EH (cell line): ENCODE results near the gene SMYD1.

ENCODE experiments used
- DNase-seq: peaks from one replicate; pipeline ENCODE4 v3.0.0-alpha.2; 2015; ENCODE audit warnings: low read depth

Gene SMYD1

DNA sequence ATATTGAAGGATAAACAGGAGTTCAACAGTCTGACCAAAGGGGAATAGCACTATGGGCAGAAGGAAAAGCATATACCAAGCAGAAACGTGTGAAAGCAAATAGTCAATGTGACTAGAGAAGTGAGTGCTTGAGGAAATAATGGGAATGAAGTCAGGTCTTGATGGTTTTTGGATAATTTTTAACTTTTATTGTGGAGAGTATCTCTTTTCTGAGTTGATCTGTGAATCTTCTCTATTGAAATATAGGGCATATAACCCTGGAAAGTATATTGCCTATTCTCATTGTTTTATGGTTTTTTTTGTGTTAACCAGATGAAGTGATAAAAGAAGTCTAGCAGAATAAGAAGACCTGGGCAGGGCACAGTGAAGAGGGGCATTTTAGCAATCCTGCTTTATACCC is 76.6 kb downstream of the SMYD1 start:
- no peak for DNase-seq

DNA sequence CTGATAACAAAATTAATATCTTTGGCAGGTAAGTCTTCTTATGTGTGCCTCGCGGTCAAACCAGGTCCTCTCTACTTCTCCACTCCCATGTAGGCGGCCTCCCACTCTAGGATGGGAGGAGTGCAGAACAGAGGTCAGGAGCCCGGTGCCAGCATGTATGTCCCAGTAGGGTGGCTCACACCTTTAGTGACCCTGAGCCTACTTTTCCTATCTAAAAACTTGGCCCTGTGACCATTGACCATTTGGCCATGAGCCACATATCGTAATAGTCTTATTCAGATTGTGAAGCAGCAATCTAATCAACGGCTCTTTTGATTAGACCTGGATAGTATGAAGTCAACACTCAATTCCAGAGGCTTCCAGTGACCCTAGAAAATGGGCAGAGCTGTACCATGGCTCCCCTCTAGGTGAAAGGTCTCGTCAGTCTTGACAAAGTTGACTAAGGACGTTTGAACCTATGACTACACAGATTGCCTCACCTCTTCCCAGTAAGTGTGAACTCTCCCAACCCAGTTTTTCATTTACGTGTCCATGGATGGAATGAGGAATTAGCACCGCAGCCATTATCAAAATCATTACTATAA is 77.4 kb downstream of the SMYD1 start:
- DNase-seq, result no peak

DNA sequence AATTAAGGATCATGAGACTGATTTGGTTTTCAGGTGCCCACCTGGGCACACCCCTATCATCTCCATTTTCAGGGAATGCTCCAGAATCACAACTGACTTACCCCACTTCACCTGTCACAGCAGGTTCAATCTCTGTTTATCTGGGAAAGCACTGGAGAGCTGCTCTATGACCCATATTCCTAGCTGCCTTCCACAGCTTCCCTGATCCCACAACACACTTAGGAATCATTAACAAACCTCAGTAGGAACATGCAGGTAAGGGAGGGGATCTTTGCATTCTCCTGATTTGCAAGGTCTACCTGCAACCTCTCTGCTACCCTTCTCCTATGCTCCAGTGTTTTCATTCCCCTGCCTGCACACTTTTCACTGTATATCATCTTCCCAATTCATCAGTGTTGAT is 79.0 kb downstream of the SMYD1 start:
- no peak for DNase-seq

DNA sequence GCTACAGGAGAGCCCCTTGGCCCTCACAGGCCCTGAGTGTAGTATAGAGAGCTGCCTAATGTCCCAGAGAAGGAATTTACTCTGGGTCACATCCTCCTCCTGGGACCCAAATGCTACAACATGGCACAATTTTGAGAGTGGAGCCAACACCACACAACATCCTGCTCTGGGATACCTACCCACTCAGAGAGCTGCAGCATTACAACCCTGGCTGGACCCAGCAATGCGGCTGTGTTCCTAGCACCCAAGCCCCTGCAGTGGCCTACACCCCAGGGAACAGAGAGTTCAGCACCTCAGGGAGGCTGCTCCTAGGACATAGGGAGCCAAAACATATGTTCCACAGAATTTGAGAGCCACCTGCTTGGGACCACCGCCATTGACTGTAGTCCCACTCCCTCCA is 79.5 kb downstream of the SMYD1 start:
- DNase-seq, result no peak

DNA sequence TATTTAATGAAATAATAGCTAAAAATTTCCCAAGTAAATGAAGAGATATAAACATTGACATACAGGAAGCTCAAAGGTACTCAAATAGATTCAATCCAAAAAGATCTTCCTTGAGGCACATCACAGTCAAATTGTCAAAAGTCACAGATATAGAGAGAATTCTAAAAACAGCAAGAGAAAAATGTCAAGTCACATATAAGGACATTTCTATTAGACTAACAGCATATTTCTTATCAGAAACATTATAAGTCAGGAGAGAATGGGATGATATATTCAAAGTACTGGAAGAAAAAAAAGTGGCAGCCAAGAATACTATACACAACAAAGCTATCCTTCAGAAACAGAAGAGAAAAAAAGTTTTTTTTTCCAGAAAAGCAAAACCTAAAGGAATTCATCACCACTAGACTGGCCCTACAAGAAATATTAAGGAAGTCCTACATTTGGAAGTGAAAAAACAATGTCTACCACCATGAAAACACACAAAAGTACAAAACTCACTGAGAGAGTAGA is 81.4 kb downstream of the SMYD1 start:
- DNase-seq, result no peak

DNA sequence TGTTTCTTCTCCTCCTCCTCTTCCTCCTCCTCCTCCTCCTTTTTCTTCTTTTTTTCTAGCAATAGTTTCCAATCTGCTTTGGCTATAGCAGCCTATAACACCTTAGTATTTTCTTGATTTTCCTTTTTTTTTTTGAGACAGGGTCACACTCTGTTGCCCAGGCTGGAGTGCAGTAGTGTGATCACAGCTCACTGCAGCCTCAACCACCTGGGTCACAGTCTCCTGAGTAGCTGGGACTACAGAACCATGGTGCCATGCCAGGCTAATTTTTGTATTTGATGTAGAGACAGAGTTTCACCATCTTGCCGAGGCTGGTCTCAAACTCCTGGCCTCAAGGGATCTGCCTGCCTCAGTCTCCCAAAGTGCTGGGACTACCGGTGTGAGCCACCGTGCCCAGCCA is 91.9 kb downstream of the SMYD1 start:
- DNase-seq, result no peak

DNA sequence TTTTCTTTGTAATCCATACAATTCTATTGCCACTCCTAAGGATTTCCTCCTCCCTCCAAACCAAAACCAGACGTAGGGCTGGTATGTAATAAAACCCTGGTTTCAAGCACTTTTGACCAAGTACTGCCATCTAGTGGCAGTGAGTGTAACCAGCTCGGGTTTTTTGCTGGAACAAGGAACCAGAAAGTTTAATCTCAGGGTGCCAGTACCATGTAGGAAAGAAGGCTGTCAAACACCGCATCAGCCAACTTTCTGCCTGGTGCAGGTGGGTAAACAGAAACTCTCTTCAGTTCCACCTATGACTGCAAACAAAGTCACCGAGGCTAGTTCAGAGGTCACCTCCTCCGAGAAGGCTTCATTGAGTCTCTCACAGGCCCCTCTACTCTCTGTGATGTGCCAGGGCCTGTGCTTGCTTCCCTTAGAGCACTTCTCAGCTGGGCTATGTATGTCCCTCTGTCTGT is 92.4 kb downstream of the SMYD1 start:
- DNase-seq, result peak; percentile 73

DNA sequence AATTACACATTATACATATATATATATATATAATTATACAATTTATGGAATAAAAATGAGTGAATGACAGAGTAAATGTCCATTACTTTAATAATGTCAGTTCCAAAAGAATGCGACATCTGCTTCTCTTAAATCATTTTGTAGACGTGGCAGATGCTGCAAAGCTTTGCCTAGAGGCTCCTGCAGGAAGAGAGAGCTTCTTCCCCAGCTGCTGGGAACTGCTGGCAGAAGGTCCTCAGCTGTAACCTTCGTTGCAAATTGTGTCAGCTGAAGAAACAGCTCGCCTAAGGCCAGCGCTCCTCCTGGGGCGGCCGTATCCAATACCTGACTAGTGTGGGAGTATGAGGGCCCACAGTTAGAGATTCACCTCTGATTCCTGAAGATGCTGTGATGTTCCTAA is 92.9 kb downstream of the SMYD1 start:
- no peak for DNase-seq

DNA sequence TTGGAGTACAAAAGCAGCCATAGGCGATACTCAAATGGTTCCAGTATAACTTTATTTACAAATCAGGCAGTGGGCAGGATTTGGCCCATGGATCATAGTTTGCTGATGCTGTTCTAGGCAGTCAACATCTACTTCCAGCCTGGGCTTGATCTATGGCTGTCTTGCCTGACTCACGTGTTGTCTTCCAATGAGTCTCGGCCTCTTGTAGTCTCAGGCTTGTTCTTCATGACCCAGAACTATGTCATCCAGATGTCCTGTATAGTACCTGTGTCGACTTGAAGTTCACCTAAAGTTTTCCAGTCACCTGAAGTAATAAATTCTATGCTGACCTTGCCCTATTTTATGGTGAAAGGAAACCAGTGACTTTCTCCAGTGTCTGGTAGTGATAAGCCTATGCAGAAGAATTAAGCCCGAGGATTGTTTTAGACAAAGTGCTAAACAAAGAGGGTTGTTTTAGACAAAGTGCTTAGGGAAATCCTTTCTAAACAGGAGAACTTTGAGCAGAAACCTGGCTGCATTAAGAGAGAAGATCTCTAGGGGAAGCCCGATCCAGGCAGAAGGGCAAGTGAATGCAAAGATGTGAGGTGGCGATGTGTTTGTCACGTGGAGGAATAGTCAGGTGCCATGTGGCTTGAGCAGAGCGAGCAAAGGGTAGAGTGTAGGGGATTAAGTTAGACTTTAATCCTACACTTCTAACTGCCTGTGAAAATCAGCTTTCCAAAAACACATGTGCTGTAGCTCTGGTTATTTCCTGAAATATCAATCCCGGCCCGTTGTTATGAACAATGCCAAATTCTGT is 94.0 kb downstream of the SMYD1 start:
- no peak for DNase-seq
